ENCODE data around the gene HOXA5.

HOXA5 gene

DNA sequence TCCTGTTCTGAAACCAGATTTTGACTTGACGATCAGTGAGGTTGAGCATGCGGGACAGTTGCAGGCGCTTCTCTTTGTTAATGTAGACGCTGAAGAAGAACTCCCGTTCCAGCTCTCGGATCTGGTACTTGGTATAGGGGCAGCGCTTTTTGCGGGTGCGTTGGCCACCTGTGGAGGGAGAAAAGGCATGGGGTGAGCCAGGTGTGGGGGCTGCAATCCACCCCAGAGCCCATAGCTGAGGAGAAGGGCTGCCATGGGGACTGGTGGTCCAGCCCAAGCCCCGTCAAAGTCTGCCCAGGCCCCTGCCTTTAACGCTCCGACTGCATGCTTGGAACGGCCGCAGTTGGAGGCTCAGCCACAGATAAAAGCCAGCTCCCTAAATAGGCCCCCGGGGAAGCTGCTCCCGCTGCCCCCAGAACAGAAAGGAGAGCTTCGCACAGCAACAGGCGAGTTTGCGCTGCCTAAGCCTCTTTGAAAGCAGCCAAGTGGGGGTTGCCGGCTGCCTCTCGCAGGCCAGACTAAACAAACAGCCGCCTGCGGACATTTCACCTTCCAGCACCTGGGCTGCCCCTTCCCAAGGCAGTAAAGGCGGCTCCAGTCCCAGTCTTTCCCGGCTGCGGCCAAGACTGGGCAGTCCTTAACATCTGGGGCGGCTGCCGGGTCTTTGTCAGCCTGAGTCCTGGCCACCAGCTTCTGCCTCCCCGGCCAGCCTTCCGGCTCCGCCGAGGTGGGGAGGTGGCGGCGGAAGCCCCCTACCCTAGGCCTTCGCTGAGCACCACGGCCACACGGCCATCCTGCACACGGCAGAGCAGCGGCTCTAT lies 39.6 kb upstream of the HOXA5 start:
- DNase-seq (ENCODE audit: low spot score) = peak; percentile 14

DNA sequence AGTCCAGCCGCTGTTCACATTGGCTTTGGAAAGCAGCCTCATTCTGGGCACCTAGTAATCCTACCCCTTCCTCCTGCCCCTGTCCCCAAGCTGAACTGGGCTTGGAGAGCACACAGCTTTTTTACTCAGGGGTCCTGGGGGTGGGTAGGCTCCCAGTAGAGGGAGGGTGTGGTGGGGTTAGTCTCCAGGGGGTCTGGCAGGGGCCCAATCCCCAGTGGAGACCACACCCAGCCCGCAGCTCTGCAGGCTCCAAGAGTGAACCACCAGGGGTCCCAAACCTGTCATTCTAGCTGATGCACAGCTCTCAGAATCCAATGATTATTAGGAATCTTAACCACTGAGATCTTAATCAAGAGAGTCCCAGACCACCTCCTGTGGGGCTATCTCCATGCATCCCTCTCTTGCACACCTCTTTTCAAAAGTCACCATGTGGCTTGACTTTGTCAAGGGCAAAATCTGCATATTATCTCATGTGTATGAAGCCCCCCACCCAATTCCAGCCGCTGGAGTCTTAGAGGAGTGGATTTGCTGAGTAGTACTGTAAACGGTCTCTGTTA lies 38.9 kb upstream of the HOXA5 start:
- peak; percentile 1 for DNase-seq (ENCODE audit: low spot score)

DNA sequence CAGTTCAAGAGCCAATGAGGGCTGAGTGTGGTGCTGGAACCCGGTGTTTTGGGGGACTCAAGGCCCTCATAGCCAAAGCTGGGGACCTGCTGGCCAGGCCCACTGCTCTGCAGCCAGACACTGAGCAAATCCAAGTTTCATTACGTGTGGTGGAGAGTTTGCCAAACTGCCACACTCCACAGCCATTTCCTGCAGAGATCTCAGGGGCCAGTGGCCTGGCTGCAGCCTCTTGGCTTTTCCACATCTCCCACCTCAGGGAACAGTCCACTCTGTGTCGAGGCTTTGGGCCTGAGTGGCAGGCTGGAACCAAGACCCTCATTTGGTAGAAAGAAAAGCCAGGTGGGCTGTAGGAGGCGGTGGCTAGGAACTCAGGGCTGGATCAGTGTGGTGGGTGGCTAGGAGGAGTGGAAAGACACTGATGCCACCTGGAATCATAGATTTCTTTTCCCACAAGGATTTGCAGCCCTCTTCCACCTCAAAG lies 38.4 kb upstream of the HOXA5 start:
- peak; percentile 3 for DNase-seq (ENCODE audit: low spot score)

DNA sequence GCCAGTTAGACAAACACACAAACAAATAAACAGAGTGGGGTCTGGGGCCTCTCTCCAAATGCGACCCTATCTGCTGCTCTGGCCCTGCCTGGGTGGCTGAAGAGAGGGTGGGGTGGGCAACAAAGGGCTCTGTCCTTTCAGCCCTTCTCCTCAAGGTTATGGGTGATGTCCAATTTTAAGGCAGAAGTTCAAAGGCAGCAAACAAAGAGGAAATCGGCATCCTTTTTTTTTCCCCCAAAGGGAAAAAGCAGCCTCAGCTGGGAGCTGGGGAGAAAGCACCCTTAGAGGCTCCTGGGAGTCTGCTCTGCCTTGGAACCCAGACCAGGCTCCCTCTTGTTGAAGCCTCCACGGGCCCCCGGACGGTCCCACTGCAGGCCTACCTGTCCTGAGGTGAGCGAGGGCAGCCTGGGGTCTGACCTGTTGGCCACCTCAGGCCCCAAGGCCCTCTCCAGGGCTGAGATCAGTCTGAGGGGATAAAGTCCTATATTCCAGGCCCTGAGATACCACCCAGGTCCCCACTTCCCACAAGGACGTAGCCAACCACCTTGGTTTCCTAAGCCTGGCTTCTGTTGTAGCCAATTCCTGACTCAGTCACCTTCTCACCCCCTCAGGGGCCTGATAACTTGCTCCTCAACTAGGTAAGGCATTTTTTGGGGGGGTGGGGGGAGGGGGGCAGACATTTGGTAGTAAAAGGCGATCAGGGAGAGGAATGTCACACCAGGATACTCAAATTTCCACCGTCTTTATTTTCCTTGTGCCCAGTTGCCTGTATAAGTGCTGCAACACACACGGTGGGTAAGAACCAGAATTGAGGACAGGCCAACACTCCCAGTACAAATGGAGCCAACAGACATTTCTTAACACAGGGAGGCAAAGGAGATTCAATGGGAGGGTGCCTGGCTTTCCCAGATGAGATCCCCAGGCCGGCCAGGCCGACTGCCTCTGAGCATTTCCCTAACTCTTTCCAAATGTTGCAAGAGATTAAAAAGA lies 37.2 kb upstream of the HOXA5 start:
- peak; percentile 4 for DNase-seq (ENCODE audit: low spot score)

DNA sequence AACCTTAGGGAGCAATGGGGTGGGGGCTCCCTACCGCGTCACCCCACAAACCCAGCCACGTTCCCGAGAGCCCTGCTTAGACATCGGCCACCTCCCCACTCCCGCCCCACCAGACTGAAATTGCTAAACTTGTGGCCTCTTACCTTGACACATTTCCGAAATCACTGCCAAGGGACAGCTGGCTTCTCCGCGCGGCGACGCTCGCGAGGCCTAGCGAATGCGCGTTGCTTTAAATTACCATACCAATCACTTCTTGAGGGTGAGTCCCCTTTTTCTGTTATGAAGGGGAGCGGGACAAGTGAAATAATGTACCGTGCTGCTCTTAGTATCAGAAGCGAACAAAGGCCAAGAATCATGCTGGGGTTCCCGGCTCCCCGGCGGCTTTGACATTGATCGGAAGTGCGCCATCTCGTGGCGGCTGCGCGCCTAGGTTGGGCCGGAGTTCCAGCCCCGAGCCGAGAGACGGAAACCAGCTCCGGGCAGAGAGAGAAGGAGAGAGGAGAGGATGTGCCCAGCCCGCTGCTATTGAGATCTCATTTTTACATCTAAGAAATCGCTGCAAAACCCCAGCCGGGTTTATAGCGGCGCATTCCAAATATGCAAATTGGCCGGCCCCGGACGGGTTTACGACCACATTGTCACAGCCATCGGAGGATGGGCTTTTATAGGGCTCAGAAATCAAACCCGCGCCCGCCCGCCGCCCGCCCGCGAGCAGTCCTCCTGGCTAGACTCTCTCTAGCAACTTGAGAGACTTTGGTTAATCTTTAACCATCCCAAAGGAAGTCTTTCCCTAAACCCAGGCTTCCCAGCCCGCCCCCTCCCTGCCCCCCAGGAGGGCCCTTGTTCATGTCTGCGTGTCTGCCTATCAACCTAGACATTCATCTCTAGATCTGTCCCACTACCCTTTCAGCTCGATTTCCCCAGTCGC lies 36.3 kb upstream of the HOXA5 start:
- DNase-seq (ENCODE audit: low spot score) = peak; percentile 91

- peak; percentile 15 for DNase-seq (ENCODE audit: low spot score)
Observed at GRCh38 chr7:27179030-27179429, 35.5 kb upstream of the HOXA5 start.

DNA sequence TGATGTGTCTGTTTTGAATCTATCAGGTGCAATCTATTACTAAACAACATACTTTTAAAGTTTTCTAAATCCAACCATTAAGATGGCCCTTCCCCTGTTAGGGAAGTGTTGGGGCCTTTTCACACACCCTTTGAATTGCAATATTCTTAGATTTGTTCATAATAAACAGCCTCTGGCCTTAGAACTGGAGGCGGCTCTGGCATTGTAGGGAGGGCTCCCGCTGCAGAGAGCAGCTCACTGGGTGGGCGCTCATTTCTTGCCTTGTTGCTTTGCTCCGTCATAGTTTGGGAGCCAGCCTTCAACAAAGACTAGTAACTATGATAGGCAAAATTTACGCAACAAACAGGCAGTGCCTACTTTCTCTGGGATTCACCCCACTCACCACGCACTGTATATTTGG lies 34.9 kb upstream of the HOXA5 start:
- DNase-seq (ENCODE audit: low spot score) = no peak

DNA sequence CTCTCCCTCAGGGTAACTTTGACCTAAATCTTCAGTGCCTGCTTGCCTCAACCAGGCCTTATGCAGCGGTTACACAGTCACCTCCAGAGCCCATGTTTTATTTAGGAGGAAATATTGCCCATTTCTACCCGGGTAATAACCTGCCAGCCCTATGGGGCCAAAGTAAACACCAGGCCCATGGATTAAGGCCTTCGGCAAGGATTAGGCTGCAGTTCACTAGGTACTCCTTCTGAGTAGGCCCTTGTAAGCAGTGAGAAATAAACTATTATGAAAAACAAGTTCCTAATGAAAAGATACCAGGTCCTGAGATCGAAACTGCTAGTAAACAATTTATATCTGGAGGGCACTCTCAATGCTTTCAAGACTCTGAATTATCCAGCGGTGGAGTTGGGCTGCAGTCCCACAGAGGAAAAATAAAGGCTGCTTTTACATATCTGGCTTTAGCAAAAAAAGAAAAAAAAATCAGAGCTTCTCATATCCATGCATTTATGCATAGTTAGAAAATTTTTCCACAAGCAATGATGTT lies 34.4 kb upstream of the HOXA5 start:
- DNase-seq (ENCODE audit: low spot score) = no peak

GRCh38 chr7:27176962-27177794 lies 33.7 kb upstream of the HOXA5 start:
- no peak for DNase-seq (ENCODE audit: low spot score)

- no peak for DNase-seq (ENCODE audit: low spot score)
Observed at GRCh38 chr7:27176524-27176845, 33.0 kb upstream of the HOXA5 start.

GRCh38 chr7:27175626-27176523 lies 32.4 kb upstream of the HOXA5 start:
- DNase-seq (ENCODE audit: low spot score) = no peak

- DNase-seq (ENCODE audit: low spot score) = peak; percentile 64
Observed at GRCh38 chr7:27174874-27175625, 31.6 kb upstream of the HOXA5 start.

DNA sequence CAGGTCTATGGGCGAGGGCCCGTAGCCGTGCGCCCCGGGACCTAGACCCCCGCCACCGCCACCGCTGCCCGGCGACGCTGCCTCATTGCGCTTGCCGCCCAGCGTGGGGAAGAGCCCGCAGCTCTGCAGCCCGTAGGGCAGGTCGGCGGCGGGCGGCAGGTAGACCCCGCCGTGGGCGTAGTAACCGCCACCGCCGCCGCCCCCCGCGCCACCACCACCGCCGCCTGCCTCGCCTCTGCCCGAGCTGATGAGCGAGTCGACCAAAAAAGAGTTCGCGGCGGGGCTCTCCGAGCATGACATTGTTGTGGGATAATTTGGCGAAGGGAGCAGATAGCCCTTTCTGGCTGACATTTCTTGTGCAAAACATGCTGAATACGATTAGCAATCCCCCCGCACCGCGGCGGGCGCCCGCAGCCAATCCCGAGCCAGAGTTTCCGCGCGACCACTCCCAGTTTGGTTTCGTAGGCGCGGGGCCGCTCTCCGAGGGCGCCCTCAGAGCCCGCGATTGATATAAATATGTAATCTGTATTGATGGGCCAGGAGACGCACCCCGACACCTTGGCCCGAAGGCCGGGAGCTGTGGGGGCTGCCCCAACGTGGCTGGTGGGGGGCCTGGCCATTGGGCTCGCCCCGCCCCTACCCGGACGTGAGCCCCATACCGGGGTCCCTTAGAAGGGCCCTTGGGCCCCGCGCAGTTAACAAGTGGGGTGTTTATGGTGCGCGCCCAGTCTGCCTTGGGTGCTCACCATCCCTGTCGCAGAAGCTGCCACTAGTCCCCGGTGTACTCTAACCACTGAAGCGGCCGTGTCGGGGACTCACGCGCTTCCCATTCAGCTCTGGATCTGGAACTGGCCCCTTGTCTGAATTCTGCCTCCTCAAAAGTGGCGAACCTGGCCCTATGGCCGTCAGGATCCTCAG lies 30.7 kb upstream of the HOXA5 start, which contains the start of gene HOXA10:
TSS of gene HOXA10 (minus strand) at position 365 of the 918 bp plus-strand sequence. CDS start at position 351, 14 bp downstream.
- DNase-seq (ENCODE audit: low spot score) = peak; percentile 53

GRCh38 chr7:27173511-27173955 lies 30.1 kb upstream of the HOXA5 start:
- peak; percentile 58 for DNase-seq (ENCODE audit: low spot score)

DNA sequence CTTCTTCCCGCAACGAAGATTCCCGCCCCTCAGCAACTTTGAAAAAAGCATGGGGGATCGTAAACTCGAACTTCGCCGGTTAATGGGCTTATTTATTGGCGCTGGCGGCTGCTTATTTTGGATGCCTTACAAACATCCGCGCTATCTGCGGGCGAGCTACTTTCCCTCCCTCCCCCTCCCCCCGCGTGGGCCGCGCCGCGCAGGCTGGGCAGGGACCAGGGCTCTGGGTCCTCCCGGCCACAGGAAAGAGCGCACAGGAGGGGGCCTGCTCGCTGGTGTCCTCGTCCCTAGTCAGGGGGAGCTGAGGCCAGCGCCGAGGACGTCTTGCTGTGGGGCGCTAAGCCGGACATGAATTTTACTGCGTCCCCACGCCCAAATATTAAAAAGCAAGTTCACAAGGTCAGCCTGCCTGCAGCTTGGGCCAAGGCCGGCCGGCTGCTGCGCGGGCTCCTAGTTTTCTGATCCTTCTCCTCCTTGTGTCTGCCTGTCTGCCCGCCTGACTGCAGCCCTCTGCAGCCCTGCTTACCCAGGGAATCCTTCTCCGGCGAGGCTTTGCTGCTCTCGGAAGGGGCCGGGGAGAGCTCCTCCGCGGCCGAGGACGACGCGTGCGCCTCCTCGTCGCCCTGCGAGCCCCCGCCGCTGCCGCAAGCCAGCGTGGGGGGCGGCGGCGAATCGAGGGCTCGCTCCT lies 29.5 kb upstream of the HOXA5 start:
- peak; percentile 62 for DNase-seq (ENCODE audit: low spot score)

- DNase-seq (ENCODE audit: low spot score) = peak; percentile 42
Observed at GRCh38 chr7:27172315-27172774, 28.9 kb upstream of the HOXA5 start.

Measured in kidney tubule cell (primary cell).